H1 (cell line): ENCODE results near the gene LUZP1. TPM values are rescaled to one million over a fixed set of nuclear protein-coding genes. Genes with fewer than 3 reads are reported as not detected.

ENCODE experiments used
- BCL11A ChIP-seq, 2 experiments: IDR thresholded peaks; one replicate each; pipeline ENCODE4 v1.6.1; 2011; ENCODE audit warnings: low read depth in 2 of 2, low read length in 2 of 2, mild to moderate bottlenecking in 2 of 2
- BRCA1 ChIP-seq: IDR thresholded peaks from 2 replicates; pipeline ENCODE4 v1.6.1; 2012; ENCODE audit warnings: low read depth, low read length, improper control_type of control experiment
- polyA plus RNA-seq, 7 experiments: library from polyadenylated mRNA; depleted of rRNA in 3 of 7; stranded (reverse) in 5 of 7; unstranded in 2 of 7; fragments of >200 nt in 5 of 7; fragments of 200-250 nt in 2 of 7; gene quantifications; 1 replicate in 5 of 7; 2 replicates in 1 of 7; 4 replicates in 1 of 7; pipeline versions ENCODE4 v1.2.1 to v1.2.3, GENCODE V29; 2011 to 2013; ENCODE audit warnings: missing spikeins in 2 of 7, mixed read lengths in 2 of 7
- total RNA-seq: library from RNA; stranded (reverse); fragmentation: NEBNext Ultra II Directional; extraction: Animal tissue kit (Norgen Biotek cat#: 25700); gene quantifications from 2 replicates; pipeline ENCODE4 v1.2.1, GENCODE V29; 2021
- TF ChIP-seq, protein P1 (sequence below): IDR thresholded peaks from 2 replicates; pipeline ENCODE4 v1.6.1; 2012; ENCODE audit warnings: inconsistent platforms

LUZP1 gene
- total and polyA plus RNA-seq, 2 of the 8 experiments (the other 6 are each of a cell fraction or from before 2014, with no cell fraction given), result 14.0 to 60.5 TPM

- TF ChIP-seq BRCA1, result no peak
- TF ChIP-seq BCL11A (IDR thresholded peaks at IDR 0.05; ENCODE audit: low read depth in 2 of 2, low read length in 2 of 2), result no peak
- TF ChIP-seq, protein P1, sequence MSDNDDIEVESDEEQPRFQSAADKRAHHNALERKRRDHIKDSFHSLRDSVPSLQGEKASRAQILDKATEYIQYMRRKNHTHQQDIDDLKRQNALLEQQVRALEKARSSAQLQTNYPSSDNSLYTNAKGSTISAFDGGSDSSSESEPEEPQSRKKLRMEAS, result no peak
These were observed 46.5 kb downstream of the LUZP1 start (continued) for GRCh38 chr1:23122023-23122748.
